ENCODE results near the gene SDK1.

SDK1 gene

GRCh38 chr7:4170997-4171786 lies 870.1 kb downstream of the SDK1 start:
- DNase-seq = no peak

GRCh38 chr7:4172883-4173282 lies 871.8 kb downstream of the SDK1 start:
- DNase-seq = no peak

GRCh38 chr7:4173615-4174014 lies 872.6 kb downstream of the SDK1 start:
- DNase-seq = no peak

GRCh38 chr7:4174016-4174415 lies 873.0 kb downstream of the SDK1 start:
- no peak for DNase-seq

GRCh38 chr7:4174451-4174850 lies 873.4 kb downstream of the SDK1 start:
- no peak for DNase-seq

- DNase-seq = no peak
Measured at GRCh38 chr7:4174884-4175283, 873.8 kb downstream of the SDK1 start.

- no peak for DNase-seq
Measured at GRCh38 chr7:4175346-4175973, 874.4 kb downstream of the SDK1 start.

- DNase-seq = peak in 4 of 51 donors; percentile 8 to 19 (median 12)
Measured at GRCh38 chr7:4177001-4177400, 875.9 kb downstream of the SDK1 start.

GRCh38 chr7:4178416-4178815 lies 877.4 kb downstream of the SDK1 start:
- DNase-seq = no peak

GRCh38 chr7:4178916-4179687 lies 878.0 kb downstream of the SDK1 start:
- no peak for DNase-seq

GRCh38 chr7:4179688-4180380 lies 878.8 kb downstream of the SDK1 start:
- DNase-seq = no peak

GRCh38 chr7:4181446-4181845 lies 880.4 kb downstream of the SDK1 start:
- DNase-seq = no peak

GRCh38 chr7:4182605-4183300 lies 881.7 kb downstream of the SDK1 start:
- DNase-seq = no peak

GRCh38 chr7:4184653-4185052 lies 883.6 kb downstream of the SDK1 start:
- no peak for DNase-seq

GRCh38 chr7:4185136-4185535 lies 884.1 kb downstream of the SDK1 start:
- DNase-seq = no peak

- DNase-seq = no peak
Measured at GRCh38 chr7:4185721-4186512, 884.9 kb downstream of the SDK1 start.

- DNase-seq = no peak
Measured at GRCh38 chr7:4186513-4186780, 885.4 kb downstream of the SDK1 start.

GRCh38 chr7:4188651-4189050 lies 887.6 kb downstream of the SDK1 start:
- no peak for DNase-seq

GRCh38 chr7:4189131-4189570 lies 888.1 kb downstream of the SDK1 start:
- DNase-seq = peak in 47 of 51 donors; percentile 3 to 78 (median 39)

Data from hypothalamus (tissue), 51 donors.